GM18861 (cell line): ENCODE measurements around the gene SLC29A2.
"Not testable (repeated sequence)": the region's sequence is repeated elsewhere in the genome, so short reads cannot be mapped to it uniquely, and the experiment has no call there.

Experiments used
- ATAC-seq: cut with Tn5 transposase; IDR thresholded peaks from one replicate; pipeline ENCODE4 v1.9.1; 2021; ENCODE audit not compliant: unreplicated experiment

SLC29A2 gene

DNA sequence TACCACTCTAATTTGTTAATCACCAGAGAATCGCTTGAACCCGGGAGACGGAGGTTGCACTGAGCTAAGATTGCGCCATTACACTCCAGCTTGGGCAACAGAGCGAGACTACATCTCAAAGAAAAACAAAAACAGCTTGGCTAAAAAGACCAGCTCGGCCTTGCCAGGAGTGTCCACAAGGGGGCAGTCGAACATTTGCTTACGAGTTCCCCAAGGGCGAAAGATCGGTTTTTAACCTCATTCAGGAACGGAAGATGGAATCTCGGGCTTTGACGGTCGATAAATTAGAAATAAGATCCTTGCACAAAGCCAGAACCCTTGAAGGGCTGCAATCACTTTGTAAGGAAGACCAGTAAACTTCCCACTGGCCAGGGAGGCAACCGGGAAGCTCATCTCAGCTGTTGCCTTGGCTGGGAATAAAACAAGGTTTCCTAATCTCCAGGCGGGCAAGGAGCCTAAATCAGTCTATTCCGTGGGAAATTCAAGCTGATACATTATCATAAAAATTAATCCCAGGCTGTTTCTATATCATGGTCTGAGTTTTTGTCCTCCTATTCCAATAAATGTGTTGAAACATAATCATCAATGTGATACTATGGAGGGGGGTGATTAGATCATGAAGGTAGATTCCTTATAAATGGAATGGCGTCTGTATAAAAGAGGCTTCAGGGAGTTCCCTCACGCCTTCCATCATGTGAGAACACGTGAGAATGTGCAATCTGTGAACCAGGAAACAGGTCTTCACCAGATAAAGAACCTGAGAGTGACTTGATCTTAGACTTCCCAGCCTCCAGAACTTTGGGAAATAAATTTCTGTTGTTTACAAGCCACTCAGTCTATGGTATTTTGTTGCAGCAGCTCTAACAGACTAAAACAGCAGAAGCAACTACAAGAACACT lies 14.9 kb upstream of the SLC29A2 start:
- no peak for ATAC-seq

DNA sequence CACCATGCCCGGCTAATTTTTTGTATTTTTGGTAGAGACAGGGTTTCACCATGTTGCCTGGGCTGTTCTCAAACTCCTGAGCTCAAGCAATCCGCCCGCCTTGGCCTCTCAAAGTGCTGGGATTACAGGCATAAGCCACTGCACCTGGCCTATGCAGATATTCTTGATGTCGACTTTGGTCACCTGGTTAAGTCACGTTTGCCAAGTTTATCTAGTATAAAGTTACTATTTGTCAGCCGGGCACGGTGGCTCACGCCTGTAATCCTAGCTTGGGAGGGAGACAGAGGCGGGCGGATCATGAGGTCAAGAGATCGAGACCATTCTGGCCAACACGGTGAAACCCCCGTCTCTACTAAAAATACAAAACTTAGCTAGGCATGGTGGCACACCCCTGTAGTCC lies 12.8 kb upstream of the SLC29A2 start:
- ATAC-seq, result not testable (repeated sequence)

GRCh38 chr11:66380264-66380663 lies 8.7 kb upstream of the SLC29A2 start:
- not testable (repeated sequence) for ATAC-seq

GRCh38 chr11:66373690-66374287 lies 2.2 kb upstream of the SLC29A2 start:
- not testable (repeated sequence) for ATAC-seq

DNA sequence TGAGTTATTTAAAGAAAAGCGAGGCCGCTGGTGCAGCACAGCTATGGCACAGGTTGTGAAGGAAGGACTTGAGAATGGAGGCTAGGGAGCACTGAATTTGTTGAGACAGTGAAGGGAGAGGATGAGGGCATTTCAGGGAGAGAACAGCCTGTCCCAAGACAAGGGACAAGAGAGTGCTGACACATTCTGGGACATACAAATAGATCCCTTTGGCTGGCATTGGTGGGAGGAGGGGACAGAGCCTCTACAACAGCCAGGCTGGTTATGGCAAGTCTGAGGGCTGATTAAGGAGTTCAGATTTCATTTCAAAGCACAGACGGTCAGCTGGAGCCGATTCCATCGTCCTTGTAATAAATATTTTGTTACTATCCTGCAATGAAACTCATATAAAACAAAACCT lies 1.7 kb upstream of the SLC29A2 start:
- no peak for ATAC-seq

DNA sequence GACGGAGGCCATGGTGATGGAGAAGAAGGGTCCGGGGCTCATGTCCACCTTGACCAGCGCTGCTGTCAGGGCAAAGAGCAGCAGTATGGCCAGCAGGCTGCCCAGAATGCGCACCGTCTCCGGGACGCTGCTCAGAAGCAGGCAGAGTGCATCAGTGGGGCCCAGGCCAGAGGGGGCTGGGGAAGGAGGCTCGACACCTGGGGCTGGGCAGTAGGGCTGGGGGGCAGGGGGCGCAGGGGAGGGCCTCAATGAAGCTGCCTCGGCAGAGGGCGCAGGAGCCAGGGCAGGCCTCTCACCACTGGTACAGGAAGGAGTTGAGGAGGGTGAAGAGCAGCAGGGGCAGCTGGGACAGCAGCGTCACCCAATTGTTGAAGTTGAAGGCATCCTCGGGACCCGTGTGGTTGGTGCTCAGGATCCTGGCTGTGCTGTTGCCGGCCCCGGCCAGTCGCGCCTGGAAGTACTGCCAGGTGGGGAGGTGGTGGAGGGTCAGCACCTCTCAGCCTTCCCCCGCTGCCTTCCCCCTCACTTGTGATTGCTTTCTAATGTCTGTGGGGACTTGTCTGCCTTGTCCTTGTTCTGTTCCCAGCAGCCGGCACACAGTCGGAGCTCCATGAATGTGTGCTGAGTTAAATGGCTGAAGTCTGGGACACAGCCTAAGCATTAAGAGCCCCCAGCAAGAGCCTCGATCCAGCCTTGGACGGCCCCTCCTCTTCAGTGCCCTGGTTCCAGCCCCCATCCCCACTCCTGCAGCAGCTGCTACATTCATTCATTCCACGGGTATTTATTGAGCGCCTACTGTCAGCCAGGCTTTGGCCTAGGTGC lies 2.3 kb downstream of the SLC29A2 start:
- no peak for ATAC-seq

DNA sequence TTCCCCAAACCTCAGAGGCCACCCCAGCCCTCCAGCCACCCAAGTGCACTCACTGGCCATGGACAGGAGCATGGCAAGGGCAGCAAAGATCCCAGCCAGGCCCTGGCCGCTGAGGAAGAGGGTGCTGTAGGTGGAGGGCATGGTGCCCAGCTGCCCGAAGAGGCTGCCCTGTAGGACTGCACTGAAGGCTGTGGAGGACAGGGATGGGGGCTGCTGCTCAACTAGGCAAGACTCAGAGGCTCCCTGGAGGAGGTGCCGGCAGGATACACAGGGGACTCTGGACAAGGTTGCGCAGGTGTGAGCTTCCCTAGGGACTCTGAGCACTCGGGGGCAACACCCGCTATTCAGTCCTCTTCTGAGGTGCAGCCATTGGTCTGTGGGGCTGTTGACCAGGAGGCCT lies 3.1 kb downstream of the SLC29A2 start:
- no peak for ATAC-seq

DNA sequence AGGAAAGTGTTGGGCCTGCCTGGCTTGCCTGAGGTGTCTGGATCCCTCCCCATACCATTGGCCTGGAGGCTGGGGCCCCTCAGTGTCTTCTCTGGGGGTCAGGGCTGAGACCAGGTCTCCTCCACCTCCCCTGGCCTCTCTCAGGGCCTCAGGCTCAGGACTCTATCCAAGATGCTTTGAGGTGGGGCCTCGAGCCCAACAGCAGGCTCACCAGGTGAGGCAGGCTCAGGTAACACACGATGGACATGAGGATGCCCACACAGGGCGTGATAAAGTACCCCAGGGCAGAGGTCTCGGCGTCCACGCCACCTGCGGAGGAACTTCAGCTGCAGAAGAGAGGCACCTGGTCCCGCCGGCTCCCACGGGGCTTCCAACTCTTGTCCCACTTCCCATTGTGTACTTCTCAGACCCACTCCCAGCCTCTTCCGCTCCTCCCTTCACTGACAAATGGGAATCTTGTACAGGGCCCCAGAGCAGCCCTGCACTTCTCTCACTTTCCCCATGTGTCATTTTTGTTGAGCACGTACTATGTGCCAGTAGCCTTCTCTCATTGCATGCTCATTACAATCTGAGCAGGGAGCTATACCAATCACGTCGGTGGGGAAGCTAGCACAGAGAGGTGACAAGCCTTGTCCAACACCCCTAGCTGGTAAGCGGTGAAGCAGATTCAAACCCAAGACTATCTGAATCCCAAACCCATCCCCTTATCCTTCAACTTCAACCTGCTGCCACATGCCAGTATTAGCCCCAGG lies 3.8 kb downstream of the SLC29A2 start:
- ATAC-seq, result no peak

GRCh38 chr11:66366844-66367477 lies 4.6 kb downstream of the SLC29A2 start:
- no peak for ATAC-seq

GRCh38 chr11:66365711-66366619 lies 5.6 kb downstream of the SLC29A2 start:
- ATAC-seq, result no peak

- no peak for ATAC-seq
These were observed 6.4 kb downstream of the SLC29A2 start for GRCh38 chr11:66365166-66365565.

DNA sequence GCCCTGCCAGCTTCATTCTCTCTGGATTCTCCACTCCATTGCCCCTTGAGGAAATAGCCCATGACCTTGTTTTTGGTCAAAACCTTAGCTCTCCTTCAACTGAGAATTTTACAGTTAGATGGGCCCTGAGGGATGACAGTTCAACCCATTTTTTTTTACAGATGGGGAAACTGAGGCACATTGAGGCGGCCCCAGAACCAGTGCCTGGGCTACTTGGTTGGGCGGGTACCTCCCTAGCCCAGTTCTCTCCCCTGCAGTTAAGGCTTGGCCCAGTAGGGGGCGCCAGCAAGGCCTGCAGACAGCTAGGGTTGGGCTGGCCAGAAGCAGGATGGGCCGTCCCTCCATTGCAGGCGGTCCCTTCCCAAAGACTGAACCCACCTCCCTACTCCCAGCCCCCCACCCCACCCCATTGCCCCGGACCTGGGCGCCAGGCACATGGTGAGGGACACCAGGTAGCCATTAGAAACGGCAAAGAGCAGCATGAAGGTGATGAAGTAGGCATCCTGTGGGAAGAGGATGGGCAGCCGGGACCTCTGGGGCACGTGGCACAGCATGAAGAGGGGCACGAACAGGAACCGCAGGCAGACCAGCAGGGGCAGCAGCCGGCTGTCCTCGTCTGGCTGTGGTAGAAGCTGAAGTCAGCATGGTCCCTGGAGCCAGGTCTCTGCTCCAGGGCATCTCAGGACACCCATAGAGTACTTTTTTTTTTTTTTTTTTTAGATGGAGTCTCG lies 7.6 kb downstream of the SLC29A2 start:
- no peak for ATAC-seq

DNA sequence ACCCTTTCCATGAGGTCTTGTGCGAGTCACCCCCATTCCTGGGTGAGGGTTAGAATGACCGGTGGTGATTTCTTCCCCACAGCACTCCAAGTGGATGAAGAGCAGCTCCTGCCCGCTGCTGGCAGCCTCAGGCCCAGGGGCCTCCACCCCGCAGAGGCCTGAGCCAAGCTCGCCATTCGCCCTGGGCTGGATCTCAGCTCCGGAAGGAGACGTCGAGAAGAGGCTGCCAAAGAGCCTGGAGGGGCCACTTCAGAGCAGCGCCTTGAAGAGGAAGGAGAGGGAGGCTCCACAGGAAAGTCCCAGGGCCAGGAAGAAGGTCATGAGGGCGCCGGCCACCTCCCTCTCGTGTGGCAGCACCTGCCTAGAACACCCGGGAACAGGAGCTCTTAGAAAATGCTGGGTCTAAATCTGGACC lies 8.4 kb downstream of the SLC29A2 start:
- ATAC-seq, result no peak

GRCh38 chr11:66362481-66363147 lies 8.9 kb downstream of the SLC29A2 start:
- ATAC-seq, result no peak

GRCh38 chr11:66361502-66361941 lies 10.0 kb downstream of the SLC29A2 start:
- ATAC-seq, result no peak

DNA sequence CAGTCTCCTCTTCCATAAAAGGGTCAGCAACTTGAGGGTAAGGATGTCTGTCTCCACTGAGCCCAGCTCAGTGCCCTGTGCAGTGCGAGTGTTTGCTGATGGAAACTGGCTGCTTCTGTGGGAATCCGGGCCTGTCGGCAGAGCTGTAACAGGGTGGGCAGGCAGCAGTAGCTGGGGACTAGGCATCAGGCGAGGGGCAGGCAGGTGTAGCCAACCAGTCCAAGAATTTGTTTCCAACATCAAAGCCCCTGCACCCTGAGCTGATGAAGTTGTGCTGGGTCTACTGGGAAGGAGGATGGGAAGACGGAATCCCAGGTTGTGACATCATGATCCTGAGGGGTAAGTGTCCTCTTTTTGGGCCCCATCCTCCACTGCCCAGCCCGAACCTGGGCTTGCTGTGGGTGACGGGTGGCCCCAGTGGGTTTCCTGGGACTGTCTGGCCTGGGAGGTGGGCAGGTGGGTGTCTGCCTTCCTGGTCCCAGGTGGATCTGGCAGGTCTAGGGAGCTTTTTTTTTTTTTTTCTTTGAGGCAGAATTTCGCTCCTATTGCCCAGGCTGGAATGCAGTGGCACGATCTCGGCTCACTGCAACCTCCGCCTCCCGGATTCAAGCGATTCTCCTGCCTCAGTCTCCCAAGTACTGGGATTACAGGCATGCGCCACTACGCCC lies 11.0 kb downstream of the SLC29A2 start:
- ATAC-seq, result no peak

- no peak for ATAC-seq
These were observed 11.9 kb downstream of the SLC29A2 start for GRCh38 chr11:66359662-66360087.
